ENCODE data around the gene CASK.

Gene CASK

GRCh38 chrX:41705042-41705441 is 218.3 kb downstream of the CASK start:
- H3K79me2 ChIP-seq: no peaks in the 10 kb centered on the region
- no peak for TF ChIP-seq CTCF (IDR thresholded peaks at IDR 0.05)
- no peak overlapping the region for H3K9ac ChIP-seq
- no peaks in the 10 kb centered on the region for H3K27me3 ChIP-seq (ENCODE audit: control insufficient read depth, insufficient read depth, low read length)
- H3K4me1 ChIP-seq: no peaks in the 10 kb centered on the region
- H3K9me3 ChIP-seq (ENCODE audit: control insufficient read depth, low read length): no peaks in the 10 kb centered on the region
- H3K27ac ChIP-seq: no peak overlapping the region
- no peaks in the 10 kb centered on the region for H3K36me3 ChIP-seq (ENCODE audit: control insufficient read depth, insufficient read depth, low read length)
- no peak overlapping the region for H2AFZ ChIP-seq
- H3K4me2 ChIP-seq (ENCODE audit: low read length): no peak overlapping the region
- no peak overlapping the region for H3K4me3 ChIP-seq (ENCODE audit: low read depth, low read length)

- no peak for TF ChIP-seq CTCF (IDR thresholded peaks at IDR 0.05)
These were observed 219.8 kb downstream of the CASK start for GRCh38 chrX:41703574-41704029.

GRCh38 chrX:41695426-41695825 is 227.9 kb downstream of the CASK start:
- no peak for TF ChIP-seq CTCF (IDR thresholded peaks at IDR 0.05)

More at GRCh38 chrX:41703574-41704029, 219.8 kb downstream of the CASK start:
- H3K36me3 ChIP-seq (ENCODE audit: control insufficient read depth, insufficient read depth, low read length): no peaks in the 10 kb centered on the region
- no peaks in the 10 kb centered on the region for H3K27me3 ChIP-seq (ENCODE audit: control insufficient read depth, insufficient read depth, low read length)
- no peaks in the 10 kb centered on the region for H3K4me1 ChIP-seq
- H3K27ac ChIP-seq: no peak overlapping the region
- no peak overlapping the region for H3K4me3 ChIP-seq (ENCODE audit: low read depth, low read length)
- H3K9ac ChIP-seq: no peak overlapping the region
- H3K9me3 ChIP-seq (ENCODE audit: control insufficient read depth, low read length): no peaks in the 10 kb centered on the region
- H3K79me2 ChIP-seq: no peaks in the 10 kb centered on the region
- H2AFZ ChIP-seq: no peak overlapping the region
- no peak overlapping the region for H3K4me2 ChIP-seq (ENCODE audit: low read length)

GRCh38 chrX:41693024-41693423 is 230.3 kb downstream of the CASK start:
- H3K9me3 ChIP-seq (ENCODE audit: control insufficient read depth, low read length): no peaks in the 10 kb centered on the region
- no peaks in the 10 kb centered on the region for H3K4me1 ChIP-seq
- H3K4me2 ChIP-seq (ENCODE audit: low read length): no peak overlapping the region
- no peak overlapping the region for H2AFZ ChIP-seq
- no peaks in the 10 kb centered on the region for H3K79me2 ChIP-seq
- H3K9ac ChIP-seq: no peak overlapping the region
- no peak overlapping the region for H3K4me3 ChIP-seq (ENCODE audit: low read depth, low read length)
- no peaks in the 10 kb centered on the region for H3K27me3 ChIP-seq (ENCODE audit: control insufficient read depth, insufficient read depth, low read length)
- TF ChIP-seq CTCF (IDR thresholded peaks at IDR 0.05): no peak
- H3K27ac ChIP-seq: no peak overlapping the region
- no peaks in the 10 kb centered on the region for H3K36me3 ChIP-seq (ENCODE audit: control insufficient read depth, insufficient read depth, low read length)

More at GRCh38 chrX:41695426-41695825, 227.9 kb downstream of the CASK start:
- H2AFZ ChIP-seq: no peak overlapping the region
- no peaks in the 10 kb centered on the region for H3K79me2 ChIP-seq
- H3K27ac ChIP-seq: no peak overlapping the region
- no peak overlapping the region for H3K4me2 ChIP-seq (ENCODE audit: low read length)
- no peak overlapping the region for H3K4me3 ChIP-seq (ENCODE audit: low read depth, low read length)
- H3K36me3 ChIP-seq (ENCODE audit: control insufficient read depth, insufficient read depth, low read length): no peaks in the 10 kb centered on the region
- H3K9me3 ChIP-seq (ENCODE audit: control insufficient read depth, low read length): no peaks in the 10 kb centered on the region
- no peak overlapping the region for H3K9ac ChIP-seq
- H3K4me1 ChIP-seq: no peaks in the 10 kb centered on the region
- no peaks in the 10 kb centered on the region for H3K27me3 ChIP-seq (ENCODE audit: control insufficient read depth, insufficient read depth, low read length)

GRCh38 chrX:41692162-41692749 is 231.1 kb downstream of the CASK start:
- Histone ChIP-seq H3K4me1 (no peaks in the 10 kb centered on the region), H3K27ac (no peak overlapping the region), H3K36me3 (ENCODE audit: control insufficient read depth, insufficient read depth, low read length) (no peaks in the 10 kb centered on the region), H3K79me2 (no peaks in the 10 kb centered on the region), H3K27me3 (ENCODE audit: control insufficient read depth, insufficient read depth, low read length) (no peaks in the 10 kb centered on the region), H3K4me3 (ENCODE audit: low read depth, low read length) (no peak overlapping the region), H3K9ac (no peak overlapping the region), H3K4me2 (ENCODE audit: low read length) (no peak overlapping the region), H2AFZ (no peak overlapping the region), H3K9me3 (ENCODE audit: control insufficient read depth, low read length) (no peaks in the 10 kb centered on the region)
- TF ChIP-seq CTCF (IDR thresholded peaks at IDR 0.05): no peak

All from parathyroid adenoma (tissue), 2 donors.